C4-2B (cell line): ENCODE measurements around the gene MBNL1.

Experiments used
- CTCF ChIP-seq: fragments of 450-650 bp; conservative IDR thresholded peaks from 2 replicates; pipeline ENCODE4 v1.5.1; 2017; ENCODE audit warnings: mild to moderate bottlenecking
- ZFX ChIP-seq: fragments of 450-650 bp; IDR thresholded peaks from 2 replicates; pipeline ENCODE4 v1.6.1; 2017

GRCh38 chr3:152430223-152431002 lies 161.7 kb downstream of the MBNL1 start:
- TF ChIP-seq CTCF, result no peak
- TF ChIP-seq ZFX, result no peak
